Common myeloid progenitor, CD34-positive (primary cell): ENCODE data around the gene SLCO4A1.

Source experiments
- CTCF ChIA-PET: fragments of 350-600 bp; sonication (Branson Sonifier 250); formaldehyde crosslinking; loops from one replicate; lab custom pipeline; 2021; ENCODE audit warnings: antibody characterized with exemption; lab: Charles Lee
- POLR2A ChIA-PET: fragments of 350-600 bp; sonication (Branson Sonifier 250); formaldehyde crosslinking; loops from one replicate; lab custom pipeline; 2021; ENCODE audit warnings: antibody characterized with exemption; lab: Charles Lee
- DNase-seq, 3 donors: peaks; one replicate each; pipeline versions ENCODE4 v3.0.0 to v3.0.0-alpha.2; 2013
- H3K27ac ChIP-seq, 2 experiments: 1 replicate in 1 of 2; 2 replicates in 1 of 2; pipeline ENCODE4 v1.7.0; 2013; ENCODE audit warnings: inconsistent platforms in 2 of 2, low read length in 2 of 2, mild to moderate bottlenecking in 2 of 2, low read depth in 1 of 2, moderate library complexity in 1 of 2; ENCODE audit not compliant: severe bottlenecking in 2 of 2, insufficient read depth in 1 of 2, poor library complexity in 1 of 2
- H3K27me3 ChIP-seq, 5 experiments: replicated peaks in 2 of 5; 1 replicate in 3 of 5; 2 replicates in 2 of 5; pipeline versions ENCODE4 v1.6.1 to v1.7.0; 2013; ENCODE audit warnings: low read length in 4 of 5, mild to moderate bottlenecking in 2 of 5, moderate library complexity in 2 of 5, inconsistent platforms in 1 of 5; ENCODE audit not compliant: insufficient read depth in 5 of 5, control insufficient read depth in 4 of 5
- H3K36me3 ChIP-seq, 4 experiments: 1 replicate in 2 of 4; 2 replicates in 2 of 4; pipeline versions ENCODE4 v1.6.1 to v1.7.0; 2013; ENCODE audit warnings: low read length in 3 of 4, control low read depth in 1 of 4, mild to moderate bottlenecking in 1 of 4; ENCODE audit not compliant: control insufficient read depth in 4 of 4, insufficient read depth in 4 of 4
- H3K4me1 ChIP-seq, 4 experiments: 1 replicate in 3 of 4; 2 replicates in 1 of 4; pipeline versions ENCODE4 v1.6.1 to v1.7.1; 2013; ENCODE audit warnings: low read length in 3 of 4, mild to moderate bottlenecking in 3 of 4, control low read depth in 1 of 4, inconsistent platforms in 1 of 4, moderate library complexity in 1 of 4; ENCODE audit not compliant: control insufficient read depth in 4 of 4, insufficient read depth in 4 of 4; ENCODE audit errors: control extremely low read depth in 1 of 4
- H3K4me3 ChIP-seq, 7 experiments: 1 replicate in 4 of 7; 2 replicates in 3 of 7; pipeline versions ENCODE4 v1.5.1 to v1.7.0; 2013; ENCODE audit warnings: mild to moderate bottlenecking in 7 of 7, low read length in 6 of 7, moderate library complexity in 6 of 7, inconsistent platforms in 2 of 7, low read depth in 2 of 7, control low read depth in 1 of 7; ENCODE audit not compliant: insufficient read depth in 4 of 7, control insufficient read depth in 1 of 7; ENCODE audit errors: extremely low read depth in 1 of 7
- H3K9me3 ChIP-seq, 5 experiments: 1 replicate in 4 of 5; 2 replicates in 1 of 5; pipeline versions ENCODE4 v1.6.1 to v1.7.1; 2013; ENCODE audit warnings: low read length in 4 of 5, mild to moderate bottlenecking in 2 of 5, inconsistent platforms in 1 of 5, low read depth in 1 of 5, moderate library complexity in 1 of 5; ENCODE audit not compliant: control insufficient read depth in 4 of 5, insufficient read depth in 2 of 5; ENCODE audit errors: control extremely low read depth in 1 of 5
- WGBS: methylation state at CpG from one replicate; pipeline ENCODE4 v1.1.5; 2013; ENCODE audit not compliant: insufficient coverage; 5-methylcytosine and 5-hydroxymethylcytosine counted together

The SLCO4A1 gene

GRCh38 chr20:62633598-62634329 lies 8.5 kb upstream of the SLCO4A1 start:
- DNase-seq: no peak
- H3K4me3 ChIP-seq: no peak overlapping the region
- no peaks in the 10 kb centered on the region for H3K27me3 ChIP-seq
- ChIA-PET POLR2A (no interaction called here), CTCF (interaction anchor here (1.7 to 1.9 kb wide), 2 partner anchors 14 to 16 kb away, joined by 4 to 6 read pairs; no protein-coding TSS in a partner anchor)
- H3K9me3 ChIP-seq: no peaks in the 10 kb centered on the region
- no peak overlapping the region for H3K27ac ChIP-seq
- peaks cover 0 to 37% (median 26%) of the 10 kb centered on the region in 4 experiments for H3K4me1 ChIP-seq
- WGBS: 92% methylated on average over 26 of the region's 27 CpGs
- no peaks in the 10 kb centered on the region for H3K36me3 ChIP-seq

GRCh38 chr20:62634330-62634967 lies 7.9 kb upstream of the SLCO4A1 start:
- Histone ChIP-seq H3K4me3 (no peak overlapping the region), H3K27me3 (no peaks in the 10 kb centered on the region), H3K36me3 (no peaks in the 10 kb centered on the region), H3K9me3 (no peaks in the 10 kb centered on the region), H3K4me1 (peaks cover 0 to 36% (median 26%) of the 10 kb centered on the region in 4 experiments), H3K27ac (no peak overlapping the region)
- ChIA-PET CTCF (interaction anchor here (1.7 to 1.9 kb wide), 2 partner anchors 15 to 17 kb away, joined by 4 to 6 read pairs; no protein-coding TSS in a partner anchor), POLR2A (no interaction called here)
- 96% methylated on average over 15 of the region's 17 CpGs for WGBS
- no peak for DNase-seq

GRCh38 chr20:62635232-62635631 lies 7.1 kb upstream of the SLCO4A1 start:
- H3K4me1 ChIP-seq: peaks cover 0 to 36% (median 29%) of the 10 kb centered on the region in 4 experiments
- DNase-seq: no peak
- CTCF ChIA-PET: interaction anchor here (1.9 kb wide), 1 partner anchor 16 kb away, joined by 4 read pairs; no protein-coding TSS in a partner anchor
- H3K36me3 ChIP-seq: no peaks in the 10 kb centered on the region
- 98% methylated on average over 12 of the region's 15 CpGs for WGBS
- H3K27me3 ChIP-seq: no peaks in the 10 kb centered on the region
- POLR2A ChIA-PET: no interaction called here
- no peaks in the 10 kb centered on the region for H3K9me3 ChIP-seq
- H3K4me3 ChIP-seq: no peak overlapping the region
- no peak overlapping the region for H3K27ac ChIP-seq

GRCh38 chr20:62635852-62636251 lies 6.5 kb upstream of the SLCO4A1 start:
- no peak overlapping the region for H3K4me3 ChIP-seq

GRCh38 chr20:62636446-62636845 lies 5.9 kb upstream of the SLCO4A1 start:
- no peaks in the 10 kb centered on the region for H3K36me3 ChIP-seq
- CTCF ChIA-PET: interaction anchor here (0.8 to 3.1 kb wide), 7 partner anchors 8 to 272 kb away, joined by 3 to 26 read pairs (median 4); no protein-coding TSS in a partner anchor
- H3K4me3 ChIP-seq: peak overlapping the region in 3 of 7 experiments; percentile 20 to 50 (median 32)
- 4% methylated on average over 16 of the region's 16 CpGs for WGBS
- no peak overlapping the region for H3K27ac ChIP-seq
- peaks cover 0 to 45% (median 41%) of the 10 kb centered on the region in 4 experiments for H3K4me1 ChIP-seq
- no peaks in the 10 kb centered on the region for H3K27me3 ChIP-seq
- no peaks in the 10 kb centered on the region for H3K9me3 ChIP-seq
- peak in 2 of 3 donors; percentile 63 to 73 for DNase-seq
- POLR2A ChIA-PET: interaction anchor here (1.0 kb wide), 2 partner anchors 20 to 33 kb away, joined by 3 read pairs; no protein-coding TSS in a partner anchor

More at GRCh38 chr20:62635852-62636251, 6.5 kb upstream of the SLCO4A1 start:
- no peak overlapping the region for H3K27ac ChIP-seq
- peaks cover 0 to 39% (median 35%) of the 10 kb centered on the region in 4 experiments for H3K4me1 ChIP-seq
- peak in 1 of 3 donors; percentile 18 for DNase-seq
- no peaks in the 10 kb centered on the region for H3K36me3 ChIP-seq
- no peaks in the 10 kb centered on the region for H3K27me3 ChIP-seq
- no peaks in the 10 kb centered on the region for H3K9me3 ChIP-seq
- CTCF ChIA-PET: interaction anchor here (1.9 kb wide), 1 partner anchor 16 kb away, joined by 4 read pairs; no protein-coding TSS in a partner anchor
- POLR2A ChIA-PET: no interaction called here
- WGBS: 75% methylated on average over 13 of the region's 16 CpGs

- H3K27me3 ChIP-seq: no peaks in the 10 kb centered on the region
Observed at GRCh38 chr20:62637110-62637509, 5.2 kb upstream of the SLCO4A1 start.

More at GRCh38 chr20:62637110-62637509, 5.2 kb upstream of the SLCO4A1 start:
- H3K4me3 ChIP-seq: peak overlapping the region in 1 of 7 experiments; percentile 25
- H3K9me3 ChIP-seq: no peaks in the 10 kb centered on the region
- H3K27ac ChIP-seq: no peak overlapping the region
- H3K4me1 ChIP-seq: peaks cover 0 to 51% (median 47%) of the 10 kb centered on the region in 4 experiments
- WGBS: 84% methylated on average over 5 of the region's 5 CpGs
- H3K36me3 ChIP-seq: no peaks in the 10 kb centered on the region
- POLR2A ChIA-PET: interaction anchor here (1.0 kb wide), 2 partner anchors 20 to 34 kb away, joined by 3 read pairs; no protein-coding TSS in a partner anchor
- no peak for DNase-seq
- CTCF ChIA-PET: interaction anchor here (0.7 to 3.1 kb wide), 9 partner anchors 8 to 271 kb away, joined by 3 to 26 read pairs (median 4); no protein-coding TSS in a partner anchor
